ENCODE results near the gene RPS6KA3. TPM values are rescaled to one million over a fixed set of nuclear protein-coding genes. Genes with fewer than 3 reads are reported as not detected.
A peak's percentile ranks its signal among the peaks of the same experiment; 100 is the strongest.

Gene RPS6KA3
- total RNA-seq, 3 donors from 2014 or later (not counting 1 experiment from before 2014, with no cell fraction given), result 62.1 to 82.9 (median 79.4) TPM

GRCh38 chrX:20265221-20265725 lies 1.4 kb downstream of the RPS6KA3 start:
- Mint-ChIP-seq H3K36me3 (no peaks in the 10 kb centered on the region), H3K4me1 (peaks cover 28% of the 10 kb centered on the region in 2 donors), H3K4me3 (peak overlapping the region; percentile 97), H3K27ac (peak overlapping the region; percentile 93 to 94), H3K9me3 (no peaks in the 10 kb centered on the region), H3K27me3 (ENCODE audit: low read depth in 2 of 2) (no peaks in the 10 kb centered on the region)
- intact Hi-C loops (cut with micrococcal nuclease), result no loop called here
- 0% methylated on average over 23 of the region's 26 CpGs for WGBS (ENCODE audit: insufficient coverage)
- ATAC-seq, result peak; percentile 46 to 59 (median 51)
- peak overlapping the region; percentile 93 for H3K27ac ChIP-seq (ENCODE audit: low read length)
- peaks cover 17% of the 10 kb centered on the region for H3K4me1 ChIP-seq (ENCODE audit: control insufficient read depth, insufficient read depth, low read length)
- no peaks in the 10 kb centered on the region for H3K27me3 ChIP-seq (ENCODE audit: control insufficient read depth, insufficient read depth, low read length)
- peak; percentile 60 to 76 for DNase-seq
- H3K9me3 ChIP-seq (ENCODE audit: control insufficient read depth, insufficient read depth, low read length), result no peaks in the 10 kb centered on the region
- TF ChIP-seq CTCF (IDR thresholded peaks at IDR 0.05), result no peak
- peak overlapping the region; percentile 92 for H3K4me3 ChIP-seq (ENCODE audit: low read length)
- H3K36me3 ChIP-seq (ENCODE audit: control insufficient read depth, insufficient read depth, low read length), result no peaks in the 10 kb centered on the region

- H3K9me3 Mint-ChIP-seq, result no peaks in the 10 kb centered on the region
- H3K27me3 Mint-ChIP-seq (ENCODE audit: low read depth in 2 of 2), result peaks cover 0 to 3% of the 10 kb centered on the region in 2 donors
- Histone ChIP-seq H3K4me1 (ENCODE audit: control insufficient read depth, insufficient read depth, low read length) (peaks cover 17% of the 10 kb centered on the region), H3K4me3 (ENCODE audit: low read length) (peak overlapping the region; percentile 92), H3K36me3 (ENCODE audit: control insufficient read depth, insufficient read depth, low read length) (no peaks in the 10 kb centered on the region), H3K9me3 (ENCODE audit: control insufficient read depth, insufficient read depth, low read length) (no peaks in the 10 kb centered on the region), H3K27me3 (ENCODE audit: control insufficient read depth, insufficient read depth, low read length) (no peaks in the 10 kb centered on the region), H3K27ac (ENCODE audit: low read length) (peak overlapping the region; percentile 70)
- no peak for TF ChIP-seq CTCF (IDR thresholded peaks at IDR 0.05)
- ATAC-seq (peak; percentile 17 to 42 (median 32)), DNase-seq (peak in 1 of 2 donors; percentile 71)
- 0% methylated on average over 2 of the region's 2 CpGs for WGBS (ENCODE audit: insufficient coverage)
- H3K36me3 Mint-ChIP-seq, result no peaks in the 10 kb centered on the region
- H3K4me3 Mint-ChIP-seq, result peak overlapping the region; percentile 78
- intact Hi-C loops (cut with micrococcal nuclease), result loop anchor here (2.0 kb wide), 1 partner anchor 121 kb away; no protein-coding TSS in a partner anchor
- H3K4me1 Mint-ChIP-seq, result peaks cover 34% of the 10 kb centered on the region in 2 donors
- H3K27ac Mint-ChIP-seq, result peak overlapping the region; percentile 93 to 94
Observed at GRCh38 chrX:20263474-20263873, 3.2 kb downstream of the RPS6KA3 start.

- Histone ChIP-seq H3K4me1 (ENCODE audit: control insufficient read depth, insufficient read depth, low read length) (peaks cover 5% of the 10 kb centered on the region), H3K27me3 (ENCODE audit: control insufficient read depth, insufficient read depth, low read length) (no peaks in the 10 kb centered on the region), H3K4me3 (ENCODE audit: low read length) (no peak overlapping the region), H3K36me3 (ENCODE audit: control insufficient read depth, insufficient read depth, low read length) (no peaks in the 10 kb centered on the region), H3K9me3 (ENCODE audit: control insufficient read depth, insufficient read depth, low read length) (no peaks in the 10 kb centered on the region), H3K27ac (ENCODE audit: low read length) (no peak overlapping the region)
- Mint-ChIP-seq H3K27ac (peak overlapping the region; percentile 66 to 74), H3K4me3 (no peak overlapping the region), H3K9me3 (no peaks in the 10 kb centered on the region), H3K27me3 (ENCODE audit: low read depth in 2 of 2) (peaks cover 0 to 4% of the 10 kb centered on the region in 2 donors), H3K4me1 (peaks cover 30 to 36% of the 10 kb centered on the region in 2 donors), H3K36me3 (no peaks in the 10 kb centered on the region)
- DNase-seq (no peak), ATAC-seq (no peak)
- TF ChIP-seq CTCF (IDR thresholded peaks at IDR 0.05), result no peak
- intact Hi-C loops (cut with micrococcal nuclease), result no loop called here
- WGBS (ENCODE audit: insufficient coverage), result 11% methylated on average over 2 of the region's 2 CpGs
Observed at GRCh38 chrX:20260885-20261284, 5.8 kb downstream of the RPS6KA3 start.

Data from natural killer cell (primary cell).